Activated gamma-delta T cell treated with anti-CD3 and anti-CD28 coated beads, Interleukin-2, amount 50 U/mL, for 16 hours (primary cell): Measurements from ENCODE around the gene HSPB7.
"Not testable (repeated sequence)": the region's sequence is repeated elsewhere in the genome, so short reads cannot be mapped to it uniquely, and the experiment has no call there.

Source experiments
- DNase-seq: peaks from one replicate; pipeline ENCODE4 v3.0.0-alpha.2; 2020; ENCODE audit warnings: low read depth

HSPB7 gene

GRCh38 chr1:16022393-16022792 lies 4.5 kb upstream of the HSPB7 start:
- no peak for DNase-seq

DNA sequence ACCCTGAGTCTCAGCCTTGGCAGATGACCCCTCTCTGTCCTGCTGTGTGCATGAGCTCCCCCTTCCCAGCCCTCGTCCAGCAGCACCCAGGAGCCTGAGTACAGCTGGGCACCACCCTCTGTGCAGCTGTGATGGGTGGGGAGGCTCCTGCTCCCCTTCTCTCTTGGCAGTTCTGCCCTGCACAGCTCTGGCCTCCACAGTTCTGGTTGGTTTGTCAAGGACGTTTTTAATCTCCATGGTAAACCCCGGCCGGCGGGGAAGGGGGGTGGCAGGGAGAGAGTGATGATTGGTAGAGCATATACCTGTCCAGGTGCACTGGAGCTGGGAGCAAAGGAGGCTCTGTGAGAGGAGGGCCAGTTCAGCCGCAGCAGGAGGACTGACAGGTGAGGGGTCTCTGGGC lies 3.8 kb upstream of the HSPB7 start, which contains the start of gene CLCNKA:
Gene CLCNKA (plus strand): TSS at position 356 of the 400 bp plus-strand sequence. CDS start 584 bp downstream, outside the sequence.
- DNase-seq: no peak

DNA sequence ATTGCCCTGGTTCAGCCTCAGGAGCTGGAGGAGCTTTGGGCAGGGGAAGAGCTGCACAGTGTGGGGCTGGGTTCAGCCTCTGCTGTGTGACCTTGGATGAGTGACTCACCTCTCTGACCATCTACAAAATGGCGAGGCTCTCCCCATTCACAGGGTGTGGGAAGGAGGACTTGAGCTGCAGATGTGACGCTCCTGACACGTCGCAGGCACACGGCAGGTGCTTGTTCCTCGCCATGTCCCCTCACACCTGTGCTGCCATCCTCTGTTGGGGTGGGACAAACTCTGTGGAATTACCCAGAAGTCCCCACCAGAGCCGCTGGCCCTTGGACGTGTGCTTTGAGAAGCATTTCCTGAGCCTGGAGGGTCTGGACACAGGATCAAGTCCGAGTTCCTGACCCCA lies 3.0 kb upstream of the HSPB7 start:
- not testable (repeated sequence) for DNase-seq

- no peak for DNase-seq
Measured at GRCh38 chr1:16020325-16020724, 2.5 kb upstream of the HSPB7 start.

- no peak for DNase-seq
Measured at GRCh38 chr1:16019644-16020277, 1.9 kb upstream of the HSPB7 start.

DNA sequence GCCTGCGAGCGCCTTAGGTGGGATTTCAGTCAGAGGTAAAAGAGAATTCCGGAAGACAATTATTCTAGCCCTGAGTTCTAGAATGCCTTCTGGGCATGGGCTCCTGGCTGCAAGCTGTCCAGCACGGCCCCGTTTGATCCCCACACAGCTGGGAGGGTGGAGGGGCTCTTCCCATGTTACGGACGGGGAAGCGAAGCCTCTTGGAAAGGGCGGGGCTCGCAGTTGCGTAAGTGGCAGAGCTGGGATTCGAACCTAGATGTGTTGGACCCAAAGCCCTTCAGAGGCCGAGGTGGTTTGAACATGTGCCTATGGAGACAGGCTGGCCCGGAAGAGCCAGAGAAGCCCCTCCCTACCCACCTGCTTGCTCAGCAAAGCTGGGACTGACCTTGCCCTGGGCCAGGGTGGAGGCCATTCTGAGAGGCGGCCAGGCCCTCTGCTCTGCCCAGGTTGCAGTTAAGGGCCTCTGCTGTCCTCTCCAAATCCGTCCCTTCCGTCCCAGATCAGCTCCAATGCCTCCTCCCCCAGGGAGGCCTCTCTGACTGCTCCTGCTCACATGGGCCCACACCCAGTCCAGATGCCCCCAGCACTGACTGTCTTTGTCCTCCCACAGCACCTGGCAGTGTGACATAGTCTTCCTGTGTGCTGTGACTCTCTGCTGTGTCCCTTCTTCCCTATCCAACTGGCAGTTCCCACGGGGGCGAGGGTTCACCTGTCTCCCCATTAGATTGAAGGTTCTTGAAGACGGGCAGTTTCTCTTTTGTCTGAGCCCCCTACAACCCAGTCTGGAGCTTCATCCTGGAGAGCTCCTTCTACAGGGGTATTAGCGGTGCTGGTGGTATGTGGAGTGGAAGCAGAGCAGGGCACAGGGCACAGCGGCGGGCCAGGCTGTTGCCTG lies 1.2 kb upstream of the HSPB7 start:
- no peak for DNase-seq

DNA sequence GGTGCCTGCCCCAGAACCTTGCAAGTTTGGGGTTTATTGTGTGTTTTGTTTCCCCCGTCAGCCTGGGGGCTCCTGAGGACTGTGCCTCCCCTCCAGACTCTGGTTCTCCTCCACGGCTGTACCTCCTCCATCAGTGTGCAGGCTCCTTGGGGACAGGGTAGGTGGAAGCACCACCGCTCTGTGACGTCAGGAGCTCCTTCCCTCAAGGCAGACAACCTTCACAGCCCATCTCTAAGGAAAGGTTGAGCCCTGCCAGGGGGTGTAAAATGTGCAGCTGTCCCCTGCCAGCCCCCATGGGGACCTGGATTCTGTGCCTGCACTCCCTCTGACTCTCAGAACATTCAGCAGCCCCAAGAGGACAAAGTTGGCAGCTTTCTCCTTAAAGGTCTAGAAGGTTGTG lies 465 bp upstream of the HSPB7 start:
- DNase-seq: no peak

DNA sequence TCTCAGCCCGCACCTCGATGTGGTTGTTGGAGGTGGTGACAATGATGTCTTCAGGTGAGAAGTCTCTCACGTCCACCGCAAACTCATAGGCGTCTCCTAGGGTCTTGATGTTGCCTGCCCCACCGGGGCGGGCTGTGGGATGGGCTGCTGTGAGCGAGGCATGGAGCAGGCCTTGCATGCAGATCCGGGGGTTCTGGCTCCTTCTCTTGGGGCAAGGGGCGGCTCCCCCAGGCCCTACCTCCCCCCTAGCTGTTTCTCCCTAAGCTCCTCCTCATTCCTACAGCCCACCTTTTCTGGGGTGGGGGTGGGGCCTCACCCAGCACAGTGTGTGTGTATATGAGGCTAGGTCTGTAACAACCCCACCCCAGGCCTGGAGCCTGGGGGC lies 775 bp downstream of the HSPB7 start:
- DNase-seq: no peak

GRCh38 chr1:16015960-16016901 lies 1.6 kb downstream of the HSPB7 start:
- no peak for DNase-seq

DNA sequence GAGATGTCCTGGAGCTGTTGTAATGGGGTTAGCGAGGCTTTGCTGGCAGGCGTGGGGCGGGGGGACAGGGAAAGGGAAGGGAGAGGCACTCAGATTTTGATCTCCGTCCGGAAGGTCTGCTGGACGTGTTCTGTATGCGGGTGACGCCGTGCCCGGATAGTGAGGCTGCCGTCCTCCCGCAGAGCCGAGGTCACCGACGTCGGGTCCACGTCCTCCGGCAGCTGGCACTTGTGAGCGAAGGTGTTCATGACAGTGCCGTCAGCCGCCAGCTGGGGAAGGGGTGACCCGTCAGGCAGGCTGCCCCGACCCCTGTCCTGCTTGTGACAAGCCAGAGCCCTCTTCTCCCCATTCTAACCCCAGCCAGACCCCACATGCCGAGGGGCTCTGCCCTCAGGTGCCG lies 2.4 kb downstream of the HSPB7 start:
- no peak for DNase-seq

DNA sequence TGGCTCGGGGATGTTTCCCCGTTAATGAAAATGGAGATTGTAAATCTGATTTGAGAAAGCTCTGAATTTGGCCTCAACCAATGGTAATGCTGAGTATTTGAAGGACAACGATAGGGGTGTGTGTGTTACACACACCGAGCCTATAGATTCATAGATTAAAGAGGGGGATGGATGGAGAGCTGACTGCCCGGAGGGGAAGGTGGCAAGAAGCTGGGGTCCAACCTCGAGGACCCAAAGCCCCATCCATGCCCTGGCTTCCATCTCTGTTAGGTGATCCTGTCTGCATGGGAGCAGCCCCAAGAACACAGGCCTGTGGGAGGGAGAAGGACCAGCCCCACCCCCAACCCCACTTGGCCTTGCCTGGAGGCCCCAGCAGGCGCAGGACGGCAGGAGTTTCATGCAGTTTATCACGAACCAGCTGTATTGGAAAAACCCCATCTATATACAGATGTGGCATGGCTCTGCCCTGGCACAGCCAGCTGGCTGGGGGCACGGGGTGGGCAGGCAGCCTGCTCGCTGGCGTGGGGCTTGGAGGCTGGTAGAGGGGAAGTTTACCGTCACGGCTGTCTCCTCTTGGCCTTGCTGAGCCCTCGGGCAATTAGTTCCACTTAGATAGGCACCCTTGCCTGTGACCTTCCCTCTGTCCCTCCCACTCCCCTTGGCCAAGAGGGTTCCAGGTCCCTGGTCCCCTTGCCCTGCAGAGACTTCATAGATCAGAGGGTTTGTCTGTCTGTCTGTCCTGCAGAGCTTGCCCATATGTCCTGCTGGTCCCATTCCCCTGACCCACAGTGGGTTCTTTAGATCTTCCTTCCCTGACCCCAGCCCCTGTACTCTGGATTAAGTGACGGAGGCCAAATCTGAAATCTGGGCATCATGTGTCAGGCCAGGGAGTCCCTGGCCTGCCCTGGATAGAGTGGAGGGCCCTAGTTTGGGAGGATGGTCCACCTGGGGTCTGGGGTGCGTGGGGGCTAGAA lies 3.0 kb downstream of the HSPB7 start:
- no peak for DNase-seq

- DNase-seq: no peak
Measured at GRCh38 chr1:16013908-16014258, 4.0 kb downstream of the HSPB7 start.

DNA sequence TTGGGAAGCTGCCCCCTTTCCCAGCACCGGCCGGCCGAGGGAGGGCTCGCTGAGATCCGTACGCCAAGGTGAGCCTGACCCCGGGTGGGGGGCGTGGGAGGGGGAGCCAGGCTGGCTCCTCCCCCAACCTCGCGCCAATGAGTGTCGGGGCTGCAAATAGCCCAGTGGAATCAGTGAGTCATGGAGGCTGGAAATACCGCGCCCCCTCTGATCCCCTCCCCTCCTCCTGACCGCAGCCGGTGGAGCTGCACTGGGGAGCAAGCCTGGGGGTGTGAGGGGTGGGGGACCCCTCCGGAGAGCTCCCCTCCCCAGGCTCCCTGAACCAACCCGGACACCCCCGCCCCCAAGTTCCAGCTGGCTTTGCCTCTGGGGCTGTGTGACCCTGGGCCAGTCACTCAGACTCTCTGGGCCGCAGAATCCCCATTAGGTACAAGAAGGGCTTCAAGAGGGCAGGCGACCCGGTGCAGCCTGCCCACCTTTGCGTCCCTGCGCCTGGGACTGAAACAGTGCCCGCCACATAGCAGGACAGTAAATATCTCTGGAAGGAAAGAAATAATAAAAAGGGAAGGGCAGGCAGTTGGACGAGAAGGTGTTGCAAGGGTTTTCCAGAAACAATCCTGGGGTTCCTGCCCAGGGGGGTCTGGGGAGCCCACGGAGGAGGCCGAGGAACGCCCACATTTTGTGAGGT lies 4.5 kb downstream of the HSPB7 start:
- peak; percentile 38 for DNase-seq

GRCh38 chr1:16012590-16013219 lies 5.1 kb downstream of the HSPB7 start:
- DNase-seq: no peak

DNA sequence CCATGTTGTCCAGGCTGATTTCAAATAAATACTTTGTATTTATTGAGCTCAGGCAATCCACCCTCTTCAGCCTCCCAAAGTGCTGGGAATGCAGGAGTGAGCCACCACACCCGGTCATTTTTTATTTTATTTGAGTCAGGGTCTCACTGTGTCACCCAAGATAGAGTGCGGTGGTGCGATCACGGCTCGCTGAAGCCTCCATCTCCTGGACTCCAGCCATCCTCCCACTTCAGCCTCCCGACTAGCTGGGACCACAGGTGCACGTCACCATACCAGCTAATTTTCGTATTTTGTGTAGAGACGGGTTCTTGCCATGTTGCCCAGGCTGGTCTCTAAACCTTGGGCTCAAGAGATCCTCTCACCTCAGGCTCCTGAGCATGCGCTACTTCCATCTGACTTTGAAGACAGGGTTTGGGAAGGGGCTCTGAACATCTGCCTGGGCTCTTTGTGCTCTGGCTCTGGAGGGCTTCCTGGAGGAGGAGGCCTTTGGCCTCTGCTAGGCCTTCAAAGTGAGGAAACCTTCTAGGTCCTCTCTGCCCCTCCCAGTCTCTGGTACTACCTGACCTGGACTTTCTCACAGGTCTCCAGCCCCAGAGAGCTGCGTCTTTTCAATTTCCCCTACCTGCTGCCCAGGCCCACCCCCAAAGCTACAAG lies 5.8 kb downstream of the HSPB7 start:
- no peak for DNase-seq

DNA sequence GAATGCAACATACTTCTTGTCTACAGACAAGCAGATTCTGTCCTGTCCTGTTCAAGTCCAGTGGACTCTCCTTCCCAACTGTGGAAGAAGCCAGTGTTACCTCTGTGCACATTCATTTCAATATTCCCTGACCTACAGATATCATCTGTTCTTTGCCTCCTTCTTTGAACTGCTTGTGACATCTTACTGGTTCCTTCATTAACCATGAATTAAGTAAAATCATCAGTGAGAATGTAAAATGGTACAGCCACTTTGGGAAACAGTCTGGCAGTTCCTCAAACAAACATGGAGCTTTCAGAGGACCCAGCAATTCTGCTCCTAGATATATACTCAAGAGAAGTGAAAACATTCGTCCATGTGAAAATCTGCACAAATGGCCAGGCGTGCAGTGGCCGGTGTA lies 7.0 kb downstream of the HSPB7 start:
- no peak for DNase-seq

DNA sequence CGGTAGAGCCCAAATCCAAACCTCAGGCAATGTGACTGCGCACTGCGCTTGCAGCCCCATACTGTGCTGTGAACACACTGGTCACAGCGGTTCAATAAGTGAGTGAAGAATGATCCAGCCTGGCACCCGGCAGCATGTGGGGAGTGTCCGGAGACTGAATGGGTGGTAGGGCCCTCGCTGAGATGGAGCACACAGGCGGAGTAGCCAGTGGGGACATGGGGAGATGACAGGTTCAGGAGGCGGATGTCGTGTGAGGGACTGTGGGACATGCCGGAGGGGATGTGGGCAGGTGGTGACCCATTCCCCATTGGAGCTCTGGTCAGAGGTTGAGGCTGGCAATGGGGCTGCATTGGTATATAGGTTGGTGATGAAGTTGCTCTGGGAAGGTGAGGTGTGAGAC lies 8.2 kb downstream of the HSPB7 start:
- no peak for DNase-seq

DNA sequence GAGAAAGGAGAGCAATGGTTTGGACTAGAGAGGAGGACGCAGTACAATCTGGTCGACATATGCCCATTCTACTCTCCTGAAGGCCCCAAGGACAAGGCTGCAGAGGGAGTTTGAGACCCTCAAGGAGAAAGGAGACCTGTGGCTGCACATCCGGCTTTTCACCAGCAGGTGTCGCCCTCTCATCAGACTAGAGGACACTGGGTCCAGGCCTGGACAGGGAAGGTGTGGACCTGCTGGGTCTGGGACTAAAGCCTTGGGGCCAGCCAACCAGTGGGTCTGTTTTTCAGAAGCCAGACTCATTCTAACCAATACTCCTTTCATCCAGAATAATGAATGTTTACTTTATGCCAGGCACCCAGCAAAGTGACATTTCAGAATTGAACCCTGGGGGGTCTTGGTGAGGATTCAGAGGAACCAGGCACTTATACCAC lies 8.8 kb downstream of the HSPB7 start:
- peak; percentile 73 for DNase-seq

GRCh38 chr1:16007671-16008341 lies 10.0 kb downstream of the HSPB7 start:
- DNase-seq: no peak
